A549 (cell line): ENCODE data around the gene SUPT20HL1. TPM values are rescaled to one million over a fixed set of nuclear protein-coding genes. Genes with fewer than 3 reads are reported as not detected.

ENCODE experiments used
- ATAC-seq, 2 experiments: fragments of 200-7000 bp in 1 of 2; fragments of >200 bp in 1 of 2; cut with Nextera tagmentation in 1 of 2; cut with Tn5 transposase in 1 of 2; 3 replicates each; pipeline versions ENCODE4 v1.8.0 to v1.9.1; 2018 to 2020; ENCODE audit warnings: mild to moderate bottlenecking in 1 of 2, moderate library complexity in 1 of 2
- CTCF ChIA-PET: fragments of 300-600 bp; sonication (Branson Sonifier 250); formaldehyde crosslinking; extraction: SDS; loops from one replicate; lab custom pipeline; 2021; ENCODE audit warnings: antibody characterized with exemption, inconsistent platforms; lab: Yijun Ruan, JAX
- POLR2A ChIA-PET: fragments of 350-600 bp; formaldehyde crosslinking; extraction: SDS; loops from one replicate; lab custom pipeline; 2021; ENCODE audit warnings: antibody characterized with exemption, inconsistent platforms; lab: Yijun Ruan, JAX
- DNase-seq, 2 experiments: peaks; one replicate each; pipeline versions ENCODE4 v3.0.0 to v3.0.0-alpha.2; 2011 to 2016; ENCODE audit warnings: low read depth in 1 of 2, low spot score in 1 of 2
- FAIRE-seq: peaks from 2 replicates; lab custom pipeline; 2011; peaks lifted over from hg19 to GRCh38; lab: Jason Lieb, UNC
- H3K27ac ChIP-seq, 2 experiments: fragments of >200 bp; sonication (Bioruptor Twin); formaldehyde crosslinking; 3 replicates each; pipeline ENCODE4 v1.5.1; 2016 to 2017
- H3K4me1 ChIP-seq: fragments of >200 bp; sonication (Bioruptor Twin); formaldehyde crosslinking; 3 replicates; pipeline ENCODE4 v1.6.1; 2016
- H3K4me2 ChIP-seq: fragments of >200 bp; sonication (Bioruptor Twin); formaldehyde crosslinking; 3 replicates; pipeline ENCODE4 v1.6.1; 2016
- H3K4me3 ChIP-seq: fragments of >200 bp; sonication (Bioruptor Twin); formaldehyde crosslinking; 3 replicates; pipeline ENCODE4 v1.5.1; 2016
- H3K9me3 ChIP-seq: fragments of >200 bp; sonication (Bioruptor Twin); formaldehyde crosslinking; 3 replicates; pipeline ENCODE4 v1.6.1; 2016
- ATOH8 ChIP-seq: fragments of 250-450 bp; sonication (Bioruptor Pico); IDR thresholded peaks from 2 replicates; pipeline ENCODE4 v1.5.0; 2020; ENCODE audit warnings: low read depth, mild to moderate bottlenecking, moderate library complexity
- BCL3 ChIP-seq: fragments of >200 bp; sonication (Bioruptor Twin); formaldehyde crosslinking; IDR thresholded peaks from 3 replicates; pipeline ENCODE4 v1.6.1; 2016
- BHLHE40 ChIP-seq: IDR thresholded peaks from 2 replicates; pipeline ENCODE4 v1.6.1; 2012; ENCODE audit warnings: low read depth, low read length, inconsistent platforms
- CBX8 ChIP-seq: fragments of 200-600 bp; sonication (generic); IDR thresholded peaks from 2 replicates; pipeline ENCODE4 v1.6.1; 2016
- CEBPB ChIP-seq, 2 experiments: fragments of >200 bp in 1 of 2; sonication (Bioruptor Twin) in 1 of 2; formaldehyde crosslinking in 1 of 2; IDR thresholded peaks; 2 replicates each; pipeline ENCODE4 v1.6.1; 2012 to 2016
- CHD4 ChIP-seq: fragments of 200-600 bp; sonication (generic); IDR thresholded peaks from 2 replicates; pipeline ENCODE4 v1.6.1; 2016; ENCODE audit warnings: antibody characterized with exemption, mild to moderate bottlenecking, borderline replicate concordance
- CTCF ChIP-seq: fragments of >200 bp; sonication (Bioruptor Twin); formaldehyde crosslinking; IDR thresholded peaks from 3 replicates; pipeline ENCODE4 v1.5.1; 2016
- EHF ChIP-seq: fragments of 250-450 bp; sonication (Bioruptor Pico); IDR thresholded peaks from 2 replicates; pipeline ENCODE4 v1.5.0; 2020; ENCODE audit warnings: mild to moderate bottlenecking
- ELK1 ChIP-seq: fragments of 150-350 bp; IDR thresholded peaks from 2 replicates; pipeline ENCODE4 v1.6.1; 2014; ENCODE audit warnings: low read depth, mild to moderate bottlenecking, low read length
- EP300 ChIP-seq, 2 experiments: fragments of >200 bp; sonication (Bioruptor Twin); formaldehyde crosslinking; IDR thresholded peaks; 2 replicates in 1 of 2; 3 replicates in 1 of 2; pipeline ENCODE4 v1.6.1; 2016 to 2017
- ESRRA ChIP-seq: fragments of 150-350 bp; IDR thresholded peaks from 2 replicates; pipeline ENCODE4 v1.6.1; 2014; ENCODE audit warnings: mild to moderate bottlenecking, low read length, borderline replicate concordance
- FOSB ChIP-seq: fragments of 250-450 bp; sonication (Bioruptor Pico); IDR thresholded peaks from 2 replicates; pipeline ENCODE4 v1.5.0; 2020; ENCODE audit warnings: mild to moderate bottlenecking, moderate library complexity
- FOSL2 ChIP-seq, 2 experiments: fragments of 450-650 bp in 1 of 2; fragments of >200 bp in 1 of 2; sonication (Bioruptor Twin) in 1 of 2; formaldehyde crosslinking; IDR thresholded peaks; 2 replicates each; pipeline versions ENCODE4 v1.5.0 to v1.6.1; 2016 to 2020; ENCODE audit warnings: mild to moderate bottlenecking in 1 of 2, moderate library complexity in 1 of 2
- HEYL ChIP-seq: fragments of 250-450 bp; sonication (Bioruptor Pico); IDR thresholded peaks from 2 replicates; pipeline ENCODE4 v1.8.0; 2021; ENCODE audit warnings: mild to moderate bottlenecking, moderate library complexity
- HOXA7 ChIP-seq: fragments of 250-450 bp; sonication (Bioruptor Pico); IDR thresholded peaks from 2 replicates; pipeline ENCODE4 v1.5.0; 2020; ENCODE audit warnings: mild to moderate bottlenecking, moderate library complexity
- HOXB13 ChIP-seq: fragments of 250-450 bp; sonication (Bioruptor Pico); IDR thresholded peaks from 2 replicates; pipeline ENCODE4 v1.5.0; 2020; ENCODE audit warnings: low read depth, mild to moderate bottlenecking, moderate library complexity
- HOXB5 ChIP-seq: fragments of 250-450 bp; sonication (Bioruptor Pico); IDR thresholded peaks from 2 replicates; pipeline ENCODE4 v1.5.0; 2020; ENCODE audit warnings: mild to moderate bottlenecking, moderate library complexity
- JUN ChIP-seq, 2 experiments: fragments of >200 bp; sonication (Bioruptor Twin); formaldehyde crosslinking; IDR thresholded peaks; 2 replicates in 1 of 2; 3 replicates in 1 of 2; pipeline ENCODE4 v1.6.1; 2016 to 2017
- JUNB ChIP-seq: fragments of >200 bp; sonication (Bioruptor Twin); formaldehyde crosslinking; IDR thresholded peaks from 2 replicates; pipeline ENCODE4 v1.6.1; 2016
- MAFK ChIP-seq: fragments of 450-650 bp; IDR thresholded peaks from 2 replicates; pipeline ENCODE4 v1.6.1; 2014; ENCODE audit not compliant: partially characterized antibody
- MAX ChIP-seq: IDR thresholded peaks from 2 replicates; pipeline ENCODE4 v1.6.1; 2012
- NFE2L2 ChIP-seq: fragments of 150-350 bp; conservative IDR thresholded peaks from 2 replicates; pipeline ENCODE4 v1.6.1; 2014; ENCODE audit warnings: low read length
- NPAS2 ChIP-seq: fragments of 250-450 bp; sonication (Bioruptor Pico); IDR thresholded peaks from 2 replicates; pipeline ENCODE4 v1.8.0; 2022; ENCODE audit warnings: mild to moderate bottlenecking, moderate library complexity, borderline replicate concordance
- NR3C1 ChIP-seq: fragments of >200 bp; sonication (Bioruptor Twin); formaldehyde crosslinking; IDR thresholded peaks from 3 replicates; pipeline ENCODE4 v1.6.1; 2017
- PHF8 ChIP-seq: fragments of 200-600 bp; sonication (generic); IDR thresholded peaks from 2 replicates; pipeline ENCODE4 v1.6.1; 2016; ENCODE audit warnings: low read depth, mild to moderate bottlenecking, antibody characterized with exemption, moderate library complexity, borderline replicate concordance
- RAD21 ChIP-seq, 2 experiments: fragments of >200 bp in 1 of 2; sonication (Bioruptor Twin) in 1 of 2; formaldehyde crosslinking in 1 of 2; IDR thresholded peaks in 1 of 2; conservative IDR thresholded peaks in 1 of 2; 2 replicates in 1 of 2; 3 replicates in 1 of 2; pipeline ENCODE4 v1.6.1; 2012 to 2018; ENCODE audit warnings: inconsistent platforms in 1 of 2
- RARB ChIP-seq: fragments of 250-450 bp; sonication (Bioruptor Pico); IDR thresholded peaks from 2 replicates; pipeline ENCODE4 v1.8.0; 2021; ENCODE audit warnings: mild to moderate bottlenecking, moderate library complexity
- RNF2 ChIP-seq: fragments of 200-600 bp; sonication (generic); IDR thresholded peaks from 2 replicates; pipeline ENCODE4 v1.6.1; 2016; ENCODE audit warnings: low read depth, mild to moderate bottlenecking, antibody characterized with exemption, moderate library complexity, borderline replicate concordance
- TFCP2L1 ChIP-seq: fragments of 250-450 bp; sonication (Bioruptor Pico); IDR thresholded peaks from 2 replicates; pipeline ENCODE4 v1.5.0; 2021; ENCODE audit warnings: mild to moderate bottlenecking
- TP53 ChIP-seq: fragments of 250-450 bp; sonication (Bioruptor Pico); IDR thresholded peaks from 2 replicates; pipeline ENCODE4 v1.5.0; 2021; ENCODE audit warnings: mild to moderate bottlenecking, moderate library complexity
- USF2 ChIP-seq: fragments of 450-650 bp; IDR thresholded peaks from 2 replicates; pipeline ENCODE4 v1.6.1; 2014; ENCODE audit warnings: antibody characterized with exemption
- ZFP36 ChIP-seq: fragments of 450-650 bp; IDR thresholded peaks from 2 replicates; pipeline ENCODE4 v1.6.1; 2014; ENCODE audit warnings: borderline replicate concordance; ENCODE audit not compliant: partially characterized antibody
- ZSCAN20 ChIP-seq: fragments of 250-450 bp; sonication (Bioruptor Pico); IDR thresholded peaks from 2 replicates; pipeline ENCODE4 v1.8.0; 2022; ENCODE audit warnings: mild to moderate bottlenecking, moderate library complexity
- WGBS: methylation state at CpG from one replicate; pipeline ENCODE4 v1.1.6; 2017; ENCODE audit errors: missing lambda C conversion rate; 5-methylcytosine and 5-hydroxymethylcytosine counted together
- polyA plus RNA-seq, 4 experiments: library from polyadenylated mRNA; depleted of rRNA in 3 of 4; stranded (reverse); fragments of >200 nt; fragmentation: RNase III in 1 of 4; extraction: RNeasy Plus Mini Kit Qiagen cat#74134 plus additional on column Dnase treatment in 1 of 4; gene quantifications; 2 replicates in 3 of 4; 3 replicates in 1 of 4; pipeline ENCODE4 v1.2.3, GENCODE V29; 2011 to 2017

The SUPT20HL1 gene
- polyA plus RNA-seq, 2 of the 4 experiments (the other 2 are of a cell fraction), result not detected

- H3K4me3 ChIP-seq, result no peak overlapping the region
- DNase-seq, result no peak
- no peak overlapping the region for H3K27ac ChIP-seq
- H3K4me1 ChIP-seq, result no peaks in the 10 kb centered on the region
- POLR2A ChIA-PET, result no interaction called here
- CTCF ChIA-PET, result interaction anchor here (0.6 to 12.0 kb wide), 2 partner anchors 8 to 107 kb away, joined by 4 to 226 read pairs; no protein-coding TSS in a partner anchor
- H3K9me3 ChIP-seq, result no peaks in the 10 kb centered on the region
- WGBS, result 62% methylated on average over 5 of the region's 5 CpGs
- TF ChIP-seq ESRRA (no peak), ZSCAN20 (CRISPR knock-in tag) (no peak), CEBPB (IDR thresholded peaks at IDR 0.05) (no peak), HOXA7 (CRISPR knock-in tag) (no peak), PHF8 (no peak), NR3C1 (no peak), ATOH8 (CRISPR knock-in tag) (no peak), FOSB (CRISPR knock-in tag) (no peak), HOXB5 (CRISPR knock-in tag) (no peak), JUN (IDR thresholded peaks at IDR 0.05) (no peak), ZFP36 (no peak), RNF2 (no peak), MAX (no peak), BCL3 (no peak), CHD4 (no peak), TFCP2L1 (CRISPR knock-in tag) (no peak), HEYL (CRISPR knock-in tag) (no peak), JUNB (no peak), CBX8 (no peak)
- no peak overlapping the region for H3K4me2 ChIP-seq
- ATAC-seq, result no peak
- no peak for FAIRE-seq
These were observed 30.9 kb downstream of the SUPT20HL1 start for GRCh38 chrX:24391389-24391788.

- ChIA-PET CTCF (interaction anchor here (0.6 to 12.0 kb wide), 4 partner anchors 8 to 284 kb away, joined by 4 to 226 read pairs (median 4); no protein-coding TSS in a partner anchor), POLR2A (no interaction called here)
- Histone ChIP-seq H3K4me2 (no peak overlapping the region), H3K4me1 (no peaks in the 10 kb centered on the region), H3K4me3 (no peak overlapping the region), H3K27ac (no peak overlapping the region), H3K9me3 (no peaks in the 10 kb centered on the region)
- WGBS, result 93% methylated on average over 3 of the region's 3 CpGs
- FAIRE-seq (no peak), ATAC-seq (no peak), DNase-seq (no peak)
- TF ChIP-seq CTCF, result no peak
- no peak for TF ChIP-seq BHLHE40
- TF ChIP-seq NPAS2 (CRISPR knock-in tag), result no peak
- TF ChIP-seq ELK1, result no peak
- no peak for TF ChIP-seq TP53 (CRISPR knock-in tag)
- no peak for TF ChIP-seq FOSL2 (IDR thresholded peaks at IDR 0.05)
- TF ChIP-seq FOSL2 (CRISPR knock-in tag; IDR thresholded peaks at IDR 0.05), result no peak
- TF ChIP-seq MAFK, result no peak
- TF ChIP-seq EHF, result no peak
- no peak for TF ChIP-seq RARB (CRISPR knock-in tag)
- no peak for TF ChIP-seq NFE2L2
- no peak for TF ChIP-seq EP300 (IDR thresholded peaks at IDR 0.05)
- no peak for TF ChIP-seq RAD21 (conservative IDR thresholded peaks at IDR 0.05 in 1 of 2, IDR thresholded peaks at IDR 0.05 in 1 of 2)
- TF ChIP-seq USF2, result no peak
- TF ChIP-seq HOXB13 (CRISPR knock-in tag), result no peak
- TF ChIP-seq BCL3, result no peak
- no peak for TF ChIP-seq TFCP2L1 (CRISPR knock-in tag)
- no peak for TF ChIP-seq CHD4
These were observed 31.4 kb downstream of the SUPT20HL1 start for GRCh38 chrX:24391843-24392242.
